ENCODE results near the gene ANO2. TPM values are rescaled to one million over a fixed set of nuclear protein-coding genes. Genes with fewer than 3 reads are reported as not detected.

The ANO2 gene
- total RNA-seq, 3 donors from 2014 or later: not detected

DNA sequence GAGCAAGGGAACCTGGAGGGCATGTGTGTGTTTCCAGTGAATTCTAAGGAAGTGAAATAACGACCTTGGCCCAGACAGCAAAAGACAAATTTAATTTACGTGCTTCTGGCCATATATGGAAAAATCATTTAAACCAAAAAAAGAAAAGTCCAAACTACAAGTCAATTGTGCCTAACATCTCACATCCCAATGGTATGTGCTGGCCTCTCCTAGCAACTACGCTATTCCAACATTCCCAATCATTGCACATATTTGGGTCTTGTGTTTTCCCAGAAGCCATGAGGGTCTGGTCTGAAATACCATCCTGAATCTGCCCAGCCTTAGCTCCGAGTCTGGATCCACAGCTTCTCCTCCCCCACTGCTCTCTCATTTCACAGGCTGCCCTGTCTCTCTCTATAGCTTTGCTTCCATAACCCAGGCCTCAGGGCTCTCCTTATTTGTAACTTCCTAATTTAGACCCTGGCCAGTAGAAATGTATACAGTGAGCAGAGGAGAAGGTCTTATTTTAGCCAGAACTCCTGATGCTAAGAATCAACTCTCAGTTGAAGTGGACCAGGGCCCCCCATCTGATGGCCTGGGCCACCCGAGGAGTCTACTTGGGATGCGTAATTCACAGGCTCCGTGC lies 224.6 kb downstream of the ANO2 start:
- Mint-ChIP-seq H3K4me3 (no peak overlapping the region), H3K9me3 (no peaks in the 10 kb centered on the region), H3K36me3 (ENCODE audit: insufficient read depth) (no peaks in the 10 kb centered on the region), H3K4me1 (ENCODE audit: low read depth) (no peaks in the 10 kb centered on the region), H3K27me3 (ENCODE audit: low read depth) (peaks cover 5% of the 10 kb centered on the region)
- no peak for DNase-seq
- ATAC-seq: no peak

DNA sequence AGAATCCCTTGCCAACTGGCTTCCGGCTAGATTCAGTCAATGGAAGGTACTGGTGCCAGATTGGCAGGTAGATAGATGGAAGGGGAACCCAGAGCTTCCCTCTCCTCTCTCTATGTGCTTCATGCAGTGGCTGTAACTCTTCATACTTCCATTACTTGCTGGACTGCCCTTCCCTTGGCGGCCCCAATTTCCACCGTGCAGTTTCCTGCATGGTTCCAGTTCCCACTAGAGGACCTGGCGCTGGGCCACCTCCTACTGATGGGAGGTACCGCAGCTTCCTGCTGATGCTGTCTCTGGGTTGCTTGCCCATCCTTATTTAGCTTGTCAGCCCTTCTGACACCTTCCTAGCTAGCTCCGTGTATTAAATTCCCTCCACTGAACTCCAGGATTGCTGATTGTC lies 226.4 kb downstream of the ANO2 start:
- Mint-ChIP-seq H3K36me3 (ENCODE audit: insufficient read depth) (no peaks in the 10 kb centered on the region), H3K27me3 (ENCODE audit: low read depth) (peaks cover 5% of the 10 kb centered on the region), H3K9me3 (no peaks in the 10 kb centered on the region), H3K4me3 (no peak overlapping the region), H3K4me1 (ENCODE audit: low read depth) (no peaks in the 10 kb centered on the region)
- ATAC-seq: no peak
- no peak for DNase-seq

DNA sequence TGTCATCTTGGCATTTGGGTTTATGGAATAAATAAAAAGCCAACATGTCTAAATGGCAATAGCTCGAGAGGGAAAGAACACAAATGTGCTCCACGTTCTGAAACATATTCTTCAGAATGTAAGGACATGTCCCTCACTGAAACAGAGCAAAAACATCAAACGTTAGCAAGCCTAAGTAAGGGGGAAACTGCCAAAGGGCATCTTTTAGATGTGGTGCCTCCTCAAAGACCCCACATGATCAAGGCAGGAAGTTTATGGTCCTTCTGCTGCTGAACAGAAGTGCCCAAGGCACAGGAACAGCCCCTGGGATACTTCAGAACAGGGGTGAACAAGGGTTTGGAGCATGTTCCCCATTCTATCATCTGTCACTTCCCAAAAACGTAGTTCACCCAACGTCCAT lies 227.0 kb downstream of the ANO2 start:
- Mint-ChIP-seq H3K4me3 (no peak overlapping the region), H3K4me1 (ENCODE audit: low read depth) (no peaks in the 10 kb centered on the region), H3K36me3 (ENCODE audit: insufficient read depth) (no peaks in the 10 kb centered on the region), H3K9me3 (no peaks in the 10 kb centered on the region), H3K27me3 (ENCODE audit: low read depth) (peaks cover 5% of the 10 kb centered on the region)
- no peak for DNase-seq
- ATAC-seq: no peak

DNA sequence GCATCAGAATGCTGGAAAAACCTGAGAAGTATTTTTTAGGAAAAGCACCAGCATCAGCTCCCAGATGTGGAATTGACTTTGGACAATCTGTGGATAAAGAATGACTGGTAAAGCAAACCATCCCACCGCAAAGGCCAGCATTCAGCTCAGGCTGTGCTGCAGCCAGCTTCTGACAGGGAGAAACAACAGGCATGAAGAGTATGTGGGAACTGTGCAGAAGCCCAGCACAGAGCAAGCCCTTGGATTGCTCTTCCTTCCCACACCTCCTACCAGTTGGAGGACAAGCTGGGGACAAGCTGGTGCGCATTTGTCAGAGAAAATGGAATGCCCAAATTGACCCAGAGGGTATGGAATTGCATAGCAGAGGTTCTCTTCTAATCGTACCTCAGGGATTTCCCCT lies 228.1 kb downstream of the ANO2 start:
- Mint-ChIP-seq H3K4me1 (ENCODE audit: low read depth) (no peaks in the 10 kb centered on the region), H3K36me3 (ENCODE audit: insufficient read depth) (no peaks in the 10 kb centered on the region), H3K4me3 (no peak overlapping the region), H3K9me3 (no peaks in the 10 kb centered on the region), H3K27me3 (ENCODE audit: low read depth) (no peaks in the 10 kb centered on the region)
- DNase-seq (no peak), ATAC-seq (no peak)

DNA sequence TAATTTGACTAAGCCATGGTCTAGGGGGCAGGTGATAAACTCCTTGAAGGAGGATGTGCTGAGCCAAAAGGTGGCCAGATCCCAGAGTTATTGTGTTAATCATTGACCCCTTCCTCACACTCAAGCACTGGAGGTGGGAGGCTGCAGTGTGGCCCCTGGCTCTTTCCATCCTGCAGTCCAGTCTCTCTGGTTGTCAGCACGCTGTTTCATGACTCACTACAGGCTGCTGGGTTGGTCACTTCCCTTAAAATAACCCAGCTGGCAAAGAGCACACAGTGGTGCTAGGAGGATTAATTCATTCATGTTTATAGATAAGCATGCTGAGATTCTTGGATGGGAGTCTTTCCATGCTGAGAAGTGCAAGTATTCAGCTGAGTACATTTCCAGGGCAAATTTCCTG lies 228.9 kb downstream of the ANO2 start:
- no peak overlapping the region for H3K4me3 Mint-ChIP-seq
- no peaks in the 10 kb centered on the region for H3K36me3 Mint-ChIP-seq (ENCODE audit: insufficient read depth)
- DNase-seq: no peak
- no peak for ATAC-seq
- no peaks in the 10 kb centered on the region for H3K4me1 Mint-ChIP-seq (ENCODE audit: low read depth)
- H3K27me3 Mint-ChIP-seq (ENCODE audit: low read depth): no peaks in the 10 kb centered on the region
- H3K9me3 Mint-ChIP-seq: no peaks in the 10 kb centered on the region

DNA sequence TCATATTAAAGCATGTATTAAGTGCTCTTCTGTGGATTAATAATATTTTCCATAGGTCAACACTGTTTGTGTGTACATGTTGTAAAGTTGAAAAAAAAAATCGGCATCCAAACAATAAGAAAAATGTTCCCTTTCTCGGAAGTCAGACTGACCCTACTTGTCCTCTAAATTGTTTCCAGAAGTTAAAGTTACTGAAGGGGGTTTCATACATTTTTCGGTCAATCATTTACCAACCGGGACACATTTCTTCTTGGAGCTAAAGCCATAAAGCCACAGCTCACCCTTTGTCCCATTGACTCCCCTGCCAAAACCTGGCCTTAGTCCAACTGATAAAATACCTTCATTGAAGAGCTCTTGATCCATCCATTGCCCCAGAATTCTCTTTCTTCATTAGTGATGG lies 230.0 kb downstream of the ANO2 start:
- no peaks in the 10 kb centered on the region for H3K4me1 Mint-ChIP-seq (ENCODE audit: low read depth)
- no peaks in the 10 kb centered on the region for H3K27me3 Mint-ChIP-seq (ENCODE audit: low read depth)
- H3K9me3 Mint-ChIP-seq: no peaks in the 10 kb centered on the region
- H3K36me3 Mint-ChIP-seq (ENCODE audit: insufficient read depth): no peaks in the 10 kb centered on the region
- no peak overlapping the region for H3K4me3 Mint-ChIP-seq
- no peak for DNase-seq
- ATAC-seq: no peak

DNA sequence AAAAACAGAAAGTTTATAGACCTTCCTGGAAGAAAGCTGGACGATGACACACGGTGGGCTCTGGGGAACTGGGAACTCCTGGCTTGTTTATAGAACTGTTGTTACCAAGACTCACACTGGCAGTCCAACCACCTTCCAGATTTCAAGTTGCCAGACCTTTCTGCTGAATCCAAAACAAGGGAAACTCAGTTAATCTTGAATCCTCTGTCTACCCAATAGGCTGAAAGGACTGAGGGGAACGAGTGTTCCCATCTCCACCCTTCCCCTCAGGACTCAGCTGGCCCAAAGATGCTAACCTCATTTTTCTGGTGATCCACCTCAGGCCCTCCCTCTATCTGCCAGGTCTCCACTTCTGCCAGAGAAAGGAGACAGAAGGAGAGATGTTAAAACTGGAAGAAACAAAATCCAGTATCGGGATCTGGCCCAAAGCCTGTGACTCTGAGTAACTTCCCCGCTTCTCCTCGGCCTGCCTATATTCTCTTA lies 231.4 kb downstream of the ANO2 start:
- Mint-ChIP-seq H3K9me3 (no peaks in the 10 kb centered on the region), H3K4me1 (ENCODE audit: low read depth) (no peaks in the 10 kb centered on the region), H3K27me3 (ENCODE audit: low read depth) (peaks cover 3% of the 10 kb centered on the region), H3K4me3 (no peak overlapping the region), H3K36me3 (ENCODE audit: insufficient read depth) (no peaks in the 10 kb centered on the region)
- ATAC-seq (no peak), DNase-seq (no peak)

DNA sequence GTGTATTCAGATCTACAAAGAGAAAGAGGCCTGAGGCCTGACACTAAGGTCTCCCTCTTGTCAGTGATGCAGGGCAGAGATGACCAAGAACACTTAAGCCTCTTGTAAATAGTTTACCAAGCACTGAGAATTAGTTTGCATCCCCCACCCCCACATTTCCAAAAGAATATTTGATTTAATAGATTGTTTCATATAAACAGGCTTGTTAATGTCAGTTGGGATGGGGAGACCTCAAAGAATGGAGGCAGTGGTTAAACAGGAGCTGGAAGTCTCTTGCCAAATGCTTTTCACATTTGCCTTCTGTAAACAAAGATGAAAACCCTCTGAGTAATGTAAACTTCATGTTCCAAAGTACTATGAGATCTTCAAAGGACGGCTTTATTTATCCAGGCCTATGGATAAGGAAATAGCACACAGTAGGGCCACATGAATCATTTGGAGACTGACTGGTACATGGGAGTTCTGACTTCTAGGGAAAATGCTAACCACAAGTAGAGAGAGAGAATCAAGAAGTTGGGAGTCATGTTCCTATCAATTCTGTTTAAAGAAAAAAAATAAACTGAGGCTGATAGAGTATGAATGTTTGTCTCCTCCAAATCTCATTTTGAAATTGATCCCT lies 234.7 kb downstream of the ANO2 start:
- H3K4me1 Mint-ChIP-seq (ENCODE audit: low read depth): no peaks in the 10 kb centered on the region

DNA sequence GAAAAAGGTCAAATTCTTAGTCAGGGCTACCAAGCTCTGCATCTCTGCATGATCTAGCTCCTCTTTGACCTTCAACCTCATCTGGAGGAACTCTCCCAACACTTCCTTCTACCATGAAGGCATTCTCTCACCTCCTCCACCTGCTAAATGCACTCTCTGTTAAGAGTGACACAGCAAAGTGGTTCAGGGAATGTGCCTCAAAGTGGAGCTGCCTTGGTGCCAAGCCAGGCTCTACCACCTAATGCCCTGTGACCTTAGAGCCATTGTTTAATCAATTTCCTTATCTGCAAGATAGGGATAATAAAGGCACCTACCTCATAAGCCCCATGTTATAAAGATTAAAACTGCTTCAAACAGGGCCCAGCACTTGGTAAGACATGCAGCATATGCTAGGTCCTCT lies 236.7 kb downstream of the ANO2 start:
- no peaks in the 10 kb centered on the region for H3K36me3 Mint-ChIP-seq (ENCODE audit: insufficient read depth)
- no peaks in the 10 kb centered on the region for H3K9me3 Mint-ChIP-seq
- H3K27me3 Mint-ChIP-seq (ENCODE audit: low read depth): peaks cover 3% of the 10 kb centered on the region
- no peaks in the 10 kb centered on the region for H3K4me1 Mint-ChIP-seq (ENCODE audit: low read depth)
- no peak overlapping the region for H3K4me3 Mint-ChIP-seq
- no peak for DNase-seq
- no peak for ATAC-seq

More for the DNA sequence above, 234.7 kb downstream of the ANO2 start:
- H3K36me3 Mint-ChIP-seq (ENCODE audit: insufficient read depth): no peaks in the 10 kb centered on the region
- ATAC-seq (no peak), DNase-seq (no peak)
- no peaks in the 10 kb centered on the region for H3K9me3 Mint-ChIP-seq
- no peak overlapping the region for H3K4me3 Mint-ChIP-seq
- H3K27me3 Mint-ChIP-seq (ENCODE audit: low read depth): peaks cover 3% of the 10 kb centered on the region

DNA sequence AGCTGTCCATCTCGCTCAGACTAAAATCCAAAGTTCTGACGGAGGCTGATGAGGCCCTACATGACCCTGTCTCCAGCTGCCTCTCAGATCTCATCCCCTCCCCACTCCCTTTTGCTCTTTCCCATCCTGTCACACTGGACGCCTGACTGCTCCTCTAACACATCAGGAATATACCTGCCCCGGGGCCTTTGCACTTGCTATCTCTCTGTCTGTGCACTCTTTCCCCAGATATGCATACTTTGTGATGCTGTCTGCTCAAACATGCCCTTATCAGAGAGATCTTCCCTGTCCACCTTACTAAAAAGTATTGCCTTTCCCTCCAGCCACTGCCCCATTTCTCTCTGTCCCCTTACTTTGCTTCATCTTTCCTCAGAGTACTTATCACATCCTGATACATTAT lies 238.8 kb downstream of the ANO2 start:
- ATAC-seq (no peak), DNase-seq (no peak)
- Mint-ChIP-seq H3K27me3 (ENCODE audit: low read depth) (peaks cover 3% of the 10 kb centered on the region), H3K4me1 (ENCODE audit: low read depth) (no peaks in the 10 kb centered on the region), H3K9me3 (no peaks in the 10 kb centered on the region), H3K4me3 (no peak overlapping the region), H3K36me3 (ENCODE audit: insufficient read depth) (no peaks in the 10 kb centered on the region)

DNA sequence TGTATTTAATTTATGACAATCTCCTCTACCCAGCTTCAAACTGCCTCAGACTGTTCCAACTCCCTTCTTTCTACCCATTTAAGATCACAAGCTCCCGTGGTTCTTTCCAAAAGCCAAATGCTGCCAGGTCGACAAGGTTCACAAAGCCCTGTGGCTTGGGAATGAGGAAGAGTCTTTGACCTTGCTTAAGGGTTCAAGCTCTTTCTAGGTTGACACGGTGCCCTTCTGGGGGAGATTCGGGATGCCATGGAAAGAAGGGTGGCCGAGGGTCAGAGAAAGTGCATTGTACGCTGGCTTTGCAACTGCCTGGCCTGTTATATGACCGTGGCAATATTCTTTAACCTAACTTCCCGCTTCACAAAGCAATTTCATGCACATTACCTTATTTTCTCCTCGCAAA lies 239.3 kb downstream of the ANO2 start:
- no peak overlapping the region for H3K4me3 Mint-ChIP-seq
- no peaks in the 10 kb centered on the region for H3K36me3 Mint-ChIP-seq (ENCODE audit: insufficient read depth)

DNA sequence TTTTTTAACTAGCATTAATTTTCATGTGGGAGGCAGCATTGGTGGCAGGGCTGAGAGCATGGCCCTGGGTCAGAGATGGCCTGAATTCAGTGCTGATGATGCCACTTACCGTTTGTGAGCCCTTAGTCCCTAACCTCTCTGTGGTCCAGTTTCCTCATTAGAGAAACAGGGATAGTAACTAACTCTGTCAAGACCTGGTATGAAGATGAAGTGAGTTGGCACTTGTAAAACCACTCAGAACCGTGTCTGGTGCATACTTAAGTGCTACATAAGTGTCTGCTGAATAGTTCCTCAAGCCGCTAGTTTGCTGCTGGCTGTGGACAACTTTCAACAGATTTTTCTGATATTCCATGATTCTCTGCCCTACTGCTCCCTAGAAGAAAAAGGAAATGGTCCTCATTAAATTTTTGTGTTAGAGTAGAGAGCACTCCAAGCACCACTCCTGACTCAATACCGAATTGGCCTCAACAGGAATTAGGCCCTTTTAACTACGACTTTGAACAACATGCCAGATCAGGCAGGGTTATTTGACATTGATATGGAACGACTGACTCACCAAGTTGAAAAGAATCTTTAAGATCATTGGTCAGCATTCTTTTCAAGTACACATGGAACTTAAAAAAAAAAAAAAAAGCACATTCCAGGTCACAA lies 250.2 kb downstream of the ANO2 start:
- Mint-ChIP-seq H3K4me3 (no peak overlapping the region), H3K36me3 (ENCODE audit: insufficient read depth) (no peaks in the 10 kb centered on the region), H3K9me3 (peaks cover 3% of the 10 kb centered on the region), H3K27me3 (ENCODE audit: low read depth) (no peaks in the 10 kb centered on the region), H3K4me1 (ENCODE audit: low read depth) (no peaks in the 10 kb centered on the region)
- ATAC-seq (no peak), DNase-seq (no peak)

More for the DNA sequence above, 239.3 kb downstream of the ANO2 start:
- DNase-seq: no peak
- peaks cover 3% of the 10 kb centered on the region for H3K27me3 Mint-ChIP-seq (ENCODE audit: low read depth)
- ATAC-seq: no peak
- no peaks in the 10 kb centered on the region for H3K9me3 Mint-ChIP-seq
- no peaks in the 10 kb centered on the region for H3K4me1 Mint-ChIP-seq (ENCODE audit: low read depth)

DNA sequence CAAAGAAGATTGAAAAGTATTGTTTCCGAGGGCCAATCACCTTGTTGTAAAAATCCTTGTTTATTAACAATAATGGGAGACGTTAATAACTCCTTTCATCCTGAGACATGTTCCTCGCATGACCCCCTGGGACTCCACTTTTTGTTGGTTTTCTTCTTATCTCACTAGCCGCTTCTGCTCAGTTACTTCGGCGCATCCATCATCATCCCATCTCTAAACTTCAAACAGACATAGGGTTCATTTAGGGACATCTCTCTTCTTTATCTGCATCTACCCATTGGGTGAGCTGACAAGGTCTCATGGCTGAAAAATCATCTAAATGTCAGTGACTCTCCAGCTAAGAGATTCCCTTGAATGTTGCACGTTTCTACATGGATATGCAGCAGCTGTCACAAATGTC lies 252.2 kb downstream of the ANO2 start:
- H3K36me3 Mint-ChIP-seq (ENCODE audit: insufficient read depth): no peaks in the 10 kb centered on the region
- H3K4me1 Mint-ChIP-seq (ENCODE audit: low read depth): no peaks in the 10 kb centered on the region
- H3K27me3 Mint-ChIP-seq (ENCODE audit: low read depth): no peaks in the 10 kb centered on the region
- H3K9me3 Mint-ChIP-seq: no peaks in the 10 kb centered on the region
- no peak overlapping the region for H3K4me3 Mint-ChIP-seq
- DNase-seq: no peak
- ATAC-seq: no peak

DNA sequence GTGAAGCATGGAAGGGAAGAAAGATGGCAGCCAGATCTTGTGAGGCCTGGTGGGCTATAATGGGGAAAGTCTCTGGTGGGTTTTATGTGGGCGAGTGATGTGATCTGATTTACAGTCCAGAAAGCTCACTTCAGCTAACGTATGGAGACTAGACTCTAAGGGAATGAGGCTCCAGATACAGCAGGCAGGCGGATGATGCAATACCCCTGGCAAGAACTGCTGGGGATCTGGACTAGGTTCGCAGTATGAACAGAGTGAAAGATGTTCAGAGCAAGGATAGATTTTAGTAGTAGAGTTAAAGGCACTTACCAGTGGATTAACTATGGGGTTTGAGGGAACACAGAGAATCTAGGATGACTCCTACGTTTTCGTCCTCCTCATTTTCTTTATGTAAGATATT lies 253.1 kb downstream of the ANO2 start:
- ATAC-seq (no peak), DNase-seq (no peak)
- H3K9me3 Mint-ChIP-seq: no peaks in the 10 kb centered on the region
- H3K36me3 Mint-ChIP-seq (ENCODE audit: insufficient read depth): no peaks in the 10 kb centered on the region
- no peak overlapping the region for H3K4me3 Mint-ChIP-seq
- H3K4me1 Mint-ChIP-seq (ENCODE audit: low read depth): no peaks in the 10 kb centered on the region
- H3K27me3 Mint-ChIP-seq (ENCODE audit: low read depth): no peaks in the 10 kb centered on the region

DNA sequence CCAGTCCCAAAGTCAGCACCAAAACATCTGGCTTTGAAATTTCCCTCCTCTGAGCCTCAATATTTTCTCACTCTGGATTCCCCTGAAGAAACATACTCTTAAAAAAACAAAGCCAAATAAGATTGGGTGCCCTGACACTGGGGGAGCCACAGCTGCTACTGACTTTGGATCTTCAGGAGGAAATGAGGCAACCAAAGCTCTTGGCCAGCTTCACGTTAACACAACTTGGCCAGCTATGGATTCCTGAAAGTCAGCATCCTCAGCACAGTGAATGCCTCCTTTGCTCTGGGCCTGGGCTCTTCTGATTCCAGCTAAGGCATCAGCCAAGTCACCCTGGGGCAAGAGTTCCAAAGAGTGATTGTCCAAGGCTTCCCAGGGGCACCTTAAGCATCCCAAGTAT lies 254.8 kb downstream of the ANO2 start:
- no peaks in the 10 kb centered on the region for H3K4me1 Mint-ChIP-seq (ENCODE audit: low read depth)

More for the DNA sequence above, 254.8 kb downstream of the ANO2 start:
- ATAC-seq (no peak), DNase-seq (no peak)
- H3K9me3 Mint-ChIP-seq: no peaks in the 10 kb centered on the region
- H3K36me3 Mint-ChIP-seq (ENCODE audit: insufficient read depth): no peaks in the 10 kb centered on the region
- H3K27me3 Mint-ChIP-seq (ENCODE audit: low read depth): no peaks in the 10 kb centered on the region
- no peak overlapping the region for H3K4me3 Mint-ChIP-seq
